Frontal cortex (tissue), 4 donors: ENCODE data around the gene RECQL5. TPM values are rescaled to one million over a fixed set of nuclear protein-coding genes. Genes with fewer than 3 reads are reported as not detected.
"Not testable (repeated sequence)": the region's sequence is repeated elsewhere in the genome, so short reads cannot be mapped to it uniquely, and the experiment has no call there.

ENCODE experiments used
- DNase-seq, 2 donors: peaks; one replicate each; pipeline ENCODE4 v3.0.0; 2012; ENCODE audit warnings: low spot score in 2 of 2
- FAIRE-seq: peaks from 2 replicates; lab custom pipeline; 2012; peaks lifted over from hg19 to GRCh38; lab: Jason Lieb, UNC
- total RNA-seq: library from RNA; depleted of rRNA; stranded (reverse); fragments of >200 nt; gene quantifications from one replicate; pipeline ENCODE4 v1.2.3, GENCODE V29; 2014
- donor health status: control.
- donor health status: control.
- donor health status: control.

The RECQL5 gene
- total RNA-seq, 1 donor from 2014 or later: 6.1 TPM

DNA sequence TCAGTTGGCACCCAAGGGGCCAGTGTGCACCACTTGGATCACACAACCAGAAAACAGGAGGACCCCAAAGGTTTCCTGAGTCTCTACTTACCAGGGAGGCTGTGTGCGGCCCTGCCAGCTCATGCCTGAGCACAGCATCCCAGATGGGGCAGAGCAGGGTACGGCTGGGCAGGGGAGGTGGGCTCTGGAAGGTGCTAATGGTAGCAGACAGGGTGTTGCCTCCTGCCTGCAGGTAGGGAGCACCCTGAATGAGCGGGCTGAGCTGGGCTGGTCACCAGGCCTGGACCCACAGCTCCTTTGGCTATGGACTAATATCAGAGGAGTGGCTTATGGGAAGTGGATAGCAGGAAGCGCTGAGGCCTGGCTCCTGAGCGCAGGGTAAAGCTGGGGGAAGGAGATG is 14.6 kb downstream of the RECQL5 start:
- no peak for FAIRE-seq

DNA sequence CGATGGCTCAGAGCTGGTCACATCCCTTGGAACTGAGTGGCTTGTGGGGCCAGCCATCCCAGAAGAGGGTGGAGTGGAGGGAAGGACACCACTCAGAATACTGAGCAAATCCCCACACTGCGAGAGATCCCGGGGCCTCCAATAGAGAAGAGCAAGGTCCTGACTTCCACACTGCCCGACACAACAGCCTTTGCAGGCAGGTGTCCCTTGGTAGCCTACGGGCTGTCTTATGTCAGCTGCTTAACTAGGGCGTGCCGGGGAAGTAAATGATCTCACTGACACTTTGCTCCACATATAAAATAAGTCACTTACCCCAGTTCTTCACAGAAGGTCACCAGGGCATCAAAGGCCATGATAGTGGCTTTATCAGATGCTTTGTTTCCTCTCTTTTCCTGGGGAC is 16.1 kb downstream of the RECQL5 start:
- no peak for DNase-seq
- FAIRE-seq: no peak

More for the DNA sequence above, 14.6 kb downstream of the RECQL5 start:
- no peak for DNase-seq

DNA sequence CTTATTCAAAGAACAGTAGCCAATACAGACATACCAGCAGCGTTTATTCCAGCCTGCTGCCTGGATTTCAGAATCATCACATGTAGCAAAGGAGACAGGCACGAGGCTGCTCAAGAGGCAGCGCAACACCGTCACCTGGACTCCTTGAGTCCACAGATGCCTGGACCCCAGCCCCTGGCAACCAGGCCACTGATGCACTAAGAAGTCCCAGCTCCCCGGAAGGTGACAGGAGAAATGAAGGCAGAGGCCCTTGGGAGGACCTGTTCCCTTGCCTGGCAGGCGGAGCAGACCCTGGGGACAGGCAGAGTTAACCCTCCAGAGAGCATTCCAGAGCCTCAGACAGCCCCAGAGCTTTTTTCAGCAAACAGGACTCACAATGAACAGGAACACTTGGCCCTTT is 17.3 kb downstream of the RECQL5 start:
- DNase-seq (no peak), FAIRE-seq (no peak)

DNA sequence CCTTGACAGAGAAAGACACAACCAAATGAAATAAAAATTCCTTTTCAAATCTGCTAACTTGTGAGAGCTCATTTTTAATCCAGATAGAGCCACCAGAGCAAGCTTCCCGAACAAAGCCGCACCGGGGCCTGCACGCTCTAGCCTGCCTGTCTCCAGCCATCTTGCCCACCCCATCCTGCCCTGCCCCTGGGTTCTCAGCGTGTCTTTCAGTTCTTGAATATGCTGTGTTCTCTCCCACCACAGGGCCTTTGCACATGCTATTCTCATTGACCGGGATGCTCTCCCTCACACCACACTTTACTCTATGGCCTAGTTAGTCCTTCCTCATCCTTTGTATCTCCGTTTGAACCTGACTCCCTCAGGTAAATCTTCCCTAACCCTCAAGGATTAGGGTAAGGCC is 19.0 kb downstream of the RECQL5 start:
- no peak for FAIRE-seq
- DNase-seq: no peak

DNA sequence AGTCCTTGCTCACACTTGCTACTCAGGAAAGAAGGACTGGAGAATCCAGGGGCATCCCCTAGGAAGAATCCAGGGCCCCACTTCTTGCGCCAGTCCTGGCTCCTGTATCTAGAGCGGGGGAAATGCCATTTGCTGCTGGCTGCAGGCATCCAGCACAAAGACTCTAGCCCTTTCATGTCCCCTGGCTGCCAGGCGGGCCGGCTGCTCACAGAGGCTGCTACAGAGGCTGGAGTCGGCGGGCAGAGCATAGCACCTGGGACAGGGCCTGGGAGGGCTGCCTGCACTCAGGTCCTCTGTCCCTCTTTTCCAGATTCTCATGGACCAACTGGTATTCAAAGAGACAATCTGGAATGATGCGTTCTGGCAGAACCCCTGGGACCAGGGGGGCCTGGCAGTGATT is 19.9 kb downstream of the RECQL5 start:
- no peak for DNase-seq
- no peak for FAIRE-seq

DNA sequence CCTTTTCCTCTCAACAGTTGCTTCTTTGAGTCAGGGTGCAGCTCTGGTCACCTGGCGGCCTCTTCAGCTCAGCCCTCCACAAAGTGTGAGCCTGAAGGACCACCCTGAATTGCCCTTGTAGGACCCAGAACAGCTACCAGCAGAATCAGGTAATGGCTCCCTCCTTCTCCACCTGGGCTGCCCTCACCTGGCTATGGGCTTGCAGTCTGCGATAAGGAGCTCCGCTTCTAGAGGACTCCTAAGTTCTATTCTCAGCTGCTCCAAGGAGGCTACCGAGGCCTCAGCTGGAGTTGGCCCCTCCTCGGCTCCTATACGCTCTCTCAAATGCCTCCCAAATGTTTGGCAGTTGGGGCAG is 20.3 kb downstream of the RECQL5 start:
- no peak for FAIRE-seq
- no peak for DNase-seq

DNA sequence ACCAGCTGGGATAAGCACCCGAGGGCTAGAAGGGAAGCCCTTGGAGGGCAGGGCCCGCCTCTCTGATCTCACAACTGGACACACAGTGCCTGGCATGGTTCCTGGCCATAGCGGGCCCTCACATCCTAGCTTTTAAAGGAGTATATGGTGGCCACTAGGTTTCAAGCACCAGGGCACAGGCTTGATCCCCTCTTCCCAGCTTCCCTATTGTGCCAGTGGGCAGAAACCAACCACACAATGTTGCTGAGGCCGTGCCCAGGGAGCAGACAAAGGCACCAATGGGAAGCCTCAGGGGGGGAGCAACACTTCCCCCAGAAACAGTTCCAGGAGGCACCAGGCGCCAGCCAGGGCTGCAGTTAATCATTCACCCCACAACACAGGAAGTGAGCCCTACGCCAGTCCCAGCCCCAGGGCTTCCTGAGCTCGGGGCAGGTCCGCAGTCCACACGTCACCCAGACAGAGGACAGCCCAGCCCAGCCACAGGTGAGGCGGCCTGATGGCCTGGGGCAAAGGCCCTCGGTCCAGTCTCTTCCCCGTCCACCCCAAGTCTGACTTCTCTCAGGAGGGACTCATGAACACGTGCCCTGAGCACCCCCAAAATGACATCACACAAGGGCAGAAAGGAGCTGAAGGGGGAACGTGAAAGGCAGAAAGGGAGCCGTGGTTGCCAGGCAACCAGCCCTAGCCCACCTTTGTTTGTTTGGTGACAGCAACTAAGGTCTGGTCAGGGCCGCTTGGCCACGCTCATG is 20.9 kb downstream of the RECQL5 start:
- peak; percentile 3 for FAIRE-seq
- DNase-seq: peak; percentile 37 to 44

DNA sequence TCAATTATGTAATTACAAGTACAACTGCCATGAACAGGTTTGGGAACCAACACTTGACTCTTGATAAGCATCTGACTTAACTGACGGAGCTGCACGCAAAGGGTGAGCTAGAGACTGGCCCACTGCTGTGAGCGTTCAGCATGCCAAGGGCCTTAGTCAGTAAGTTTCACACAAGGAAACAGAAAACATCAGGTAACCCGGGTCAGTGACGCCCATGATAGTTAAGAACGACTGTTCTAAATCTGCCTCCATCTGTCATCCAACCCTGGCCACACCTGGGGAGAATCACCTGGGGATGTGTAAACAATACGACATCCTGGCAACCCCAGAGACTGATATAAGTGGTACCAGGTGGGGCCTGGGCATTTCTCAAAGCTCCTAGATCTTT is 21.5 kb downstream of the RECQL5 start:
- FAIRE-seq (no peak), DNase-seq (no peak)

DNA sequence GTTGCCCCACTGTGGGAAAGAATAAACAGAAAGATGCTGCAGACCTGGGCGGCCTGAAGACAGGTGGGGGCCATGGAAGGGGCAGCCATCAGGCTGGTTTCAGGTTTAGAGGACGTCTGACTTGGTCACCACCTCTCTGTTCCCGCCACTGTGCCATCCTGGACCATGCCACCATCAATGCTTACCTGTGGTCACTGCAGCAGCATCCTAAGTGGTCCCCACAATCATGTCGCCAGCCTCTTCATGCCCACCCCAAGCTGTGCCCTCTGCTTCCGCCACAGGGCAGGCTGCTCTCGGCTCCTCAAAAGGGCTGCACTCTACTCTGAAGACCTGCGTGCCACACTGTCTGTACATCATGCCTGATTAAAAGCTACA is 23.3 kb downstream of the RECQL5 start:
- no peak for FAIRE-seq
- no peak for DNase-seq

DNA sequence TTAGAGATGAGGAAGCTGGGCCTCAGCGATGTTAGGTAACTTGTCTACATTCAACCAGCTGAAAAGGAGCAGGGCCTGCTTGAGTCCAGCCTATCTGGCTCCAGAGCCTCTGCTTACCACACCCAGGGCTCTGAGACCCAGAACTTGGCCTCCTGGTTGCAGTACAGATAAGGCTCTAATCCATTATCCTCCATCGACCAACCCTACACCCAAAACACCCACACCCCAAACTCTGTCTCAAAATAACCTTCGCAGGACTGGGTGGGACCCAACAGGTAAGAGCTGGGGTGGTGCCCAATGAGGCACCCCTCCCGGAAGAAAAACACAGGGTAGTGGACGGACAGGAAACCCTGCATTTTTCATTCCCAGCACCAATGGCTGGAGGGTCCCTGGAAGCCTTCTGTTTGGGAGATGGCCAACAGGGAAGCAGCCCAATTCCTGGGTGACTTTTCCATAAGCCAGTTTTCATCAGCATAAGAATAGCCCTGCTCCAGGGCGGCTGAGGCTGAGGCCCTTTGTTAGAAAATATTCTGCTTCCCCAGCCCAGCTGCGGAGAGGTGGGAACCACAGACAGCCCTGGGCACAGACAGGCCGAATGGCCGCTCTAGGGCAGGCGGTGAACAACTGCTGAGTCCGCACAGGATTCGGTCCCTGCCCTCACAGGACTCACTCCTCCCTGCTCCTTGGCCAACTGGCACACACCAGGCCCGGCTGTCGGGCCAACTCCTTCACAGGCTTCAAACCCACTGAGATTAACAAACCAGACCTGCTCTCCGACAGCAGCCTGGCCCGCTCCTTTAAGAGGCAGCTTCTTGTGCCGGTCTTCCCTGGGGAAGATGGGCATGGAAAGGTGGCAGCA is 23.9 kb downstream of the RECQL5 start:
- FAIRE-seq (no peak), DNase-seq (peak in 1 of 2 donors; percentile 18)

DNA sequence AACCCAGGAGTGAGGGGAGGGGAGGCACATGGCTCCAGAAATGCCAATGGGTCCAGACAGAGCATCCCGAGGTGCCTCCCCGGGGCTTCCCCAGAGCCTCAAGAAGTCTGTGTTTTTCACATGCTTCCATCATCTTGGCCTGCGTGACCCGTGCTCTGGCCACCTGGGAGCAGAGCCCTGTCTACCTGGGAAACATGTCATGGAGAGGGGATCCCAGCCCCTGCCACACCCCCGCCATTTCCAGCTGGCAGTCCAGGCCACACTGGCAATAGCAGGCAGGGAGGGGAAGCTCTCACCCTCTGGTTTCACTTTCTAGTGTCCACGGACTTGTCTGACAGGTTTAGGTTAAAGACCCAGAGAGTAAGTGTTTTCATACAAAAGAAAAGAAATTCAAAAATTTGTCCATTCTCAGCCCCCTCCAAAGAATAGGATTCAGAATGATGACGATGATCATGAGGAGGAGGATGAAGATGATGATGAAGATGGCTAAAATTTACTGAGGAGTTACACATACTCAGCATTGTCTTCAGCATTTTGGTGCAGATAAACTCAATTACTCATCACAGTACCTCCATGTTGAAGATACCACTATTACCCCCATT is 24.7 kb downstream of the RECQL5 start:
- DNase-seq (peak in 1 of 2 donors; percentile 3), FAIRE-seq (no peak)

DNA sequence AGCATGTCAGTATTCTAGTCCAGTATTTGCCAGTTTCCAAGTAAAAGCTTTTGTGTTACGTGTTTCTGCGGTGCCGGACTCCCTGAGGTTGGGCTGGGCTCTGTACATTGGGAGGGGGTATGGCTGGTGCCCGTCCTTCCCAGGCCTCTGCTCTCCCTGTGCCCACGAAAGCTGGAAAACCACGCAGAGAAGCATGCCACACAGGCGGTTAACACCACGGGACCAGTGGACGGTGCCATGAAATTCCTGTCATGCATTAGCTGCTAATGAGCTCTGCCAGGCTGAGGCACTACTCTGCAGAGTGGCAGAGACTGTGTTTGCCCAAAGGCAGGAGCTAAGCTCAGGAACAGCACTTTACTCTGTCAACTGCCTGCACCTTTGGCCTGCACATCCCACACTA is 25.6 kb downstream of the RECQL5 start:
- no peak for FAIRE-seq

DNA sequence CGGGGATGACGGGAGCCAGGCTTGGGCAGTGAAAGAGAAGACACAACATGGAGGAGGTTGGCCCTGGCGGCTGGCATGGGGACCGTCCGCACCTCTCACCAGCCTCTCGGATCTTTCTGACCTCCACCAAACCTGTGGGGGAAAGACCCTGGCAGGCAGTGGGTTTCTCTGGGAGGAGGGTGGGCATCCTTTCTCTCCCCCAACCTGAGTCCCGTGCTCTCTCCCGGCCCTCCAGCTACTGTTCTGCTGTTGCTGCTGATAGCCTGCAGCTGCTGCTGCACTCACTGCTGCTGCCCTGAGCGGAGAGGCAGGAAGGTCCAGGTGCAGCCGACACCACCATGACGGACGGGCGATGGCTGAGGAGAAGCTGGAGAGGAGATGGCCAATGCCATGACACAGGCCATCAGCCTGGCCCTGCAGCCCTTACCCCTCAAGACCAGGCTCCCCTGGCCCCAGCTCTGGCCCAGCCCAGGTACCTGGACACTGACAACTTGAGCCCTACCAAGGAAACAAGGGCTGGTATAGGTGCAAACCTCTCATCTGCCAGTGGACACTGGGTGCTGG is 26.3 kb downstream of the RECQL5 start:
- DNase-seq (no peak), FAIRE-seq (no peak)

More for the DNA sequence above, 25.6 kb downstream of the RECQL5 start:
- no peak for DNase-seq

DNA sequence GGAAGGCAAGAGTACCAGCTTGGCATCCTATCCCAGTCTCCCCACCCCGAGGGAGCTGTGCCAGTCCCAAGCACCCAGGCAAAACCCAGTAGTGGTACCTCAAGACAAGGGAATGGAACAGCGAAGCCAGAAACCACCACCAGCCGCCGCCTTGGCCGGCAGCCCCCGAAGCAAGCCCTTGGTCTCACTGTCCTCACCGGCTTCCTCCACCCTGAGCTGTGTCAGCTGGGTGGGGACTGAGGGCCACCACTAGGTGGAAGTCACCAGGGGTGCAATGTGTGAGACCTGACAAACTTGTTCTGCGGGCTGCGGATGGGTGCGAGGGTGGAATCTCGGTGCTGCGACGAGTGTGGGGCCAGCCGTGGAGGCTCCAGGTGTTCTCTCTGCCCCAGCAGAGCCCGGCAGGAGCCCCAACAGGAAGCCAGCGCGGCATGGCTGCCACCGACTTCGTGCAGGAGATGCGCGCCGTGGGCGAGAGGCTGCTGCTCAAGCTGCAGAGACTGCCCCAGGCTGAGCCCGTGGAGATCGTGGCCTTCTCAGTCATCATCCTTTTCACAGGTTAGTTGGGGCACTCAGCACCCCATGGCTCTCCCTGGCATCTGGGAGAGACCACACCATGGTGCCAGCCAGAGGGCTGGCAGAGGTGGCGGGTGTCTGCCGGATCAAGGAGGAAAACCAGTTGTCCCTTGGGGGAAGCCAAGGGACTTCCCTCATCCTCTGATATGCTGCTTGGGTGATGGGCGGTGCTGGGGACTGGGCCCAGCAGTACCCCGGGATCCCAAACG is 27.0 kb downstream of the RECQL5 start:
- DNase-seq: no peak
- no peak for FAIRE-seq

DNA sequence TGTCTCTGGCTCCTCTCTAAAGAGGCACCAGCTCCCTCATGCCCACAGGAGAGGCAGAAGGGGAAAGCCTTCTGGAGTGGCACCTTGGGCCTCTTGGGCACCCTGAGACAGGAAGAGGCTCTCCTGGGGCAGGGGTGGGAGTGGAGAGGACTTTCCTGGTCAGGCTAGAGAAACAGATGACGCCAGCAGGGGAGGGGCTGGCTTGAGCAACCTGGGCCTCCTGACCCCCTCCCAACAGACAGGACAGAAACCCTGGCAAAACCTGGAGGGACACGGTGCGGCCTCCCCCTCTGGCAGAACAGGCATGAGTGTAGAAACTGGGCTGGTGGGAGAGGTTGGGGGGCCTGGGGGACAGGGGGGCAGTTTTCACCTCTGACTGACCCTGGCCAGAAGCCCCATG is 27.6 kb downstream of the RECQL5 start:
- DNase-seq: no peak

DNA sequence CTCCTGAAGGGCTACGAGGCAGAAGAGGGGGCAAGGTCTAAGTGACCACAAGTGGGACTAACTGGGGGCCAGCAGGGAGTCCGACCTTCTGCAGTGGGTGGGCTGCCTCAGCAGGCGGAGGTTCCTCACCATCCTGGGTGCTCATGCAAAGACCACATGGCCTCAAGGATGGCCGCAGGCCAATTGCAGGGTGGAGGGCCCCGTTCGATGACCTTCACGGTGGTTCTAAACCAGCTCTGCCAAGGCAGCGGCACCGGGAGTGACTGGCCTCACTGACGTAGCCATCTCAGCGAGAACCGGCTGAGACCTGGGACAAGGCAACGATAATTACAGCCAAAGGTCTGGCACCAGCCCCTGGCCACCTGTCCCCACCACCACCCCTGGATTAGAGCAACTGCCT is 28.1 kb downstream of the RECQL5 start:
- DNase-seq (no peak), FAIRE-seq (no peak)

More for the DNA sequence above, 27.6 kb downstream of the RECQL5 start:
- no peak for FAIRE-seq

DNA sequence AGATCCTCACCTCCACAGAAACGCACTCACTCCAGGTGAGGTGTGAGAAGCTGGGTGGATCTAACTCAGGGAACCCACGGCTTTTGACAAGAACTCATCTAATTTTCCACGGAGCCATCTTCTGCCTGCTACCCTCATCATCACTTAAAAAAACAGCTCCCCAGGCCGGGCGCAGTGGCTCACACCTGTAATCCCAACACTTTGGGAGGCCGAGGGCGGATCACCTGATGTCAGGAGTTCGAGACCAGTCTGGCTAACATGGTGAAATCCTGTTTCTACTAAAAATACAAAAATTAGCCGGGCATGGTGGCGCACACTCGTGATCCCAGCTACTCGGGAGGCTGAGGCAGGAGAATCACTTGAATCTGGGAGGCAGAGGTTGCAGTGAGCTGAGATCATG is 28.9 kb downstream of the RECQL5 start:
- FAIRE-seq: not testable (repeated sequence)

DNA sequence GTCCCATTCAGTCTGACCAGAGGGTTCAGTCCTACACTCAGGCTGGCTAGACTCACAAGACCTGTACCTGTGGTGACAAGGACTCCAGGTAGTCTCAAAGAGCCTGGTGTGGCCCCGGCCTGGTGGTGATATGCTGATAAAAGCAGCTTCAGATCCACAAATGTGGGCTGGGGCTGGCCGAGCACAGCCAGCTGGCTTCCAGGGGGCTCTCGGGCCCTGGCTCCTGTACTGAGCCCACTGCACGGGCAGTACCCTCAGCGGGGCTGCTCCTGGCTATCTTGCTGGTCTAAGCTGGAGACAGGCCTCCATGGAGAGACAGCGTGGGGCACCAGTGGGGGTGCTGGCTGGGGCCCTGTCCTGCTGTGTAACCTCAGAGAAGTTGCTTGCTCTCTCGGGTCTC is 29.4 kb downstream of the RECQL5 start:
- FAIRE-seq (no peak), DNase-seq (no peak)

More for the DNA sequence above, 28.9 kb downstream of the RECQL5 start:
- DNase-seq: not testable (repeated sequence)

DNA sequence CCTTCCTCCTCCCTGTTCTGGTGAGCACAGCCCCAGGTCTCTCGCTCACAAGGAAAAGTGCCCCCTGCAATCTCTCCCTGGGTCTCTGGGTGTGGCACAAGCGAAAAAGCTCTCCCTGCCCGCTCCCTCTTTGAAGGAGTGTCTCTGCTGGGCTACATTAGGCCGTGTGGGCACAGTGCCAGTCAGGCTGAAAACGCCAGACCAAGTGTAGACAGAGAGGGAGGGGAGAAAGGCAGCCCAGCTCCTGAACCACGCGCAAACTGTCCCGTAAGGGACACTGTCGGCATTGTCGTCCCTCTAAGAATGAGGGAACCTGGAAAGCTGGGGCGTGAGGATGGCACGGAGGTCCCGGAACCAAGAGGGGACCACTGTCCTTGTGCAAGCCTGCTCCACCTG is 29.8 kb downstream of the RECQL5 start:
- FAIRE-seq: no peak
- peak in 1 of 2 donors; percentile 12 for DNase-seq
